ENCODE results near the gene KCNQ4.

The KCNQ4 gene

DNA sequence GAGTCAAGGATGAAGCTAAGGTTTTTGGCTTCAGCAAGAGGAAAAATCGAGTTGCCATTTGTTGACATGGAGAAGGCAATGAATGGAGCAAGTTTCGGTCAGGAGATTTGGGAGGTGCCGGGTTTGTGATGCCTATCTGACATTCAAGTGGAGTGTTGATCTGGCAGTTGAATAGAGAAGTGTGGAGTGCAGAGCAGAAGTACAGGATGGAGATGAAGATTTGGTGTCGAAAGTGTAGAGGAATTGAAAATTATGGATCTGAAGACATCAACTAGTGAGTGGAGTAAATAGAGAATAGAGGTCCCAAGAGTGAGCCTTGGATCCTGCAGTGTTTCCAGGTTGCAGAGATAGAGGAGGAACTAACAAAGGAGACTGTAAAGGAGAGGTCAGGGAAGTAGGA lies 52.7 kb downstream of the KCNQ4 start:
- no peak overlapping the region for H3K4me3 ChIP-seq (ENCODE audit: extremely low read depth, insufficient read depth, low read length, poor library complexity, severe bottlenecking)
- no peaks in the 10 kb centered on the region for H3K9me3 ChIP-seq (ENCODE audit: control insufficient read depth, low read length)
- H3K27ac ChIP-seq (ENCODE audit: low read depth, low read length, severe bottlenecking), result no peak overlapping the region
- 87 to 92% methylated on average over 4 of the region's 4 CpGs for WGBS, 2 experiments (ENCODE audit: insufficient coverage in 2 of 2)
- H3K36me3 ChIP-seq (ENCODE audit: control insufficient read depth, insufficient read depth, low read length), result no peaks in the 10 kb centered on the region
- peaks cover 7% of the 10 kb centered on the region for H3K4me1 ChIP-seq (ENCODE audit: control insufficient read depth, insufficient read depth, low read length, poor library complexity, severe bottlenecking)

GRCh38 chr1:40837601-40838000 lies 54.0 kb downstream of the KCNQ4 start:
- Histone ChIP-seq H3K9me3 (ENCODE audit: control insufficient read depth, low read length) (peaks cover 3% of the 10 kb centered on the region), H3K27ac (ENCODE audit: low read depth, low read length, severe bottlenecking) (no peak overlapping the region), H3K4me3 (ENCODE audit: extremely low read depth, insufficient read depth, low read length, poor library complexity, severe bottlenecking) (no peak overlapping the region), H3K36me3 (ENCODE audit: control insufficient read depth, insufficient read depth, low read length) (no peaks in the 10 kb centered on the region), H3K4me1 (ENCODE audit: control insufficient read depth, insufficient read depth, low read length, poor library complexity, severe bottlenecking) (peaks cover 7% of the 10 kb centered on the region)
- 93 to 96% methylated on average over 14 to 23 of the region's 24 CpGs for WGBS, 2 experiments (ENCODE audit: insufficient coverage in 2 of 2)

DNA sequence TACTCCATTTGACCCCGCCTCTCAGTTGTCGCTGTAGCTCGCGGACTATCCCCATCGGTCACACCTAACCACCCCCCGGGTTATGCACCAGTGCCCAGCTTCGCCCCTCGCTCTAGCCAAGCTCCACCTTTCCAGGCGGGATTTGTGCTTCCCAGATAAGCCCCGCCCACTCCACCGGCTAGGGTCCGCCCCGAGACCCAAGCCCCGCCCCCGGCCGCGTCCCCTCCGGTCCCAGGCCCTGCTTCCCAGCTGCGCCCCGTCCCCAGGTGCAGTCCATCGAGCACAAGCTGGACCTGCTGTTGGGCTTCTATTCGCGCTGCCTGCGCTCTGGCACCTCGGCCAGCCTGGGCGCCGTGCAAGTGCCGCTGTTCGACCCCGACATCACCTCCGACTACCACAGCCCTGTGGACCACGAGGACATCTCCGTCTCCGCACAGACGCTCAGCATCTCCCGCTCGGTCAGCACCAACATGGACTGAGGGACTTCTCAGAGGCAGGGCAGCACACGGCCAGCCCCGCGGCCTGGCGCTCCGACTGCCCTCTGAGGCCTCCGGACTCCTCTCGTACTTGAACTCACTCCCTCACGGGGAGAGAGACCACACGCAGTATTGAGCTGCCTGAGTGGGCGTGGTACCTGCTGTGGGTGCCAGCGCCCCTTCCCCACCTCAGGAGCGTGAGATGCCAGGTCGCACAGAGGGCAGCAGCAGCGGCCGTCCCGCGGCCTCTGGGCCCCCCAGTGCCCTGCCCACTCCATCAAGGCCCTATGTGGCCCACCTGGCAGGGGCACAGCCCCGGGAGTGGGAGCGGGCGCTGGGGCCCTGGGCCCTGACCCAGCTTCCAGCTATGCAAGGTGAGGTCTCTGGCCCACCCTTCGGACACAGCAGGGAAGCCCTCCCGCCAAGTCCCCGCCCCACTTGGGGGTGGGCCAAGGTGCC lies 54.7 kb downstream of the KCNQ4 start:
- Histone ChIP-seq H3K27ac (ENCODE audit: low read depth, low read length, severe bottlenecking) (no peak overlapping the region), H3K4me3 (ENCODE audit: extremely low read depth, insufficient read depth, low read length, poor library complexity, severe bottlenecking) (no peak overlapping the region), H3K9me3 (ENCODE audit: control insufficient read depth, low read length) (peaks cover 9% of the 10 kb centered on the region), H3K36me3 (ENCODE audit: control insufficient read depth, insufficient read depth, low read length) (no peaks in the 10 kb centered on the region), H3K4me1 (ENCODE audit: control insufficient read depth, insufficient read depth, low read length, poor library complexity, severe bottlenecking) (peaks cover 7% of the 10 kb centered on the region)
- 96 to 97% methylated on average over 56 to 60 of the region's 60 CpGs for WGBS, 2 experiments (ENCODE audit: insufficient coverage in 2 of 2)

DNA sequence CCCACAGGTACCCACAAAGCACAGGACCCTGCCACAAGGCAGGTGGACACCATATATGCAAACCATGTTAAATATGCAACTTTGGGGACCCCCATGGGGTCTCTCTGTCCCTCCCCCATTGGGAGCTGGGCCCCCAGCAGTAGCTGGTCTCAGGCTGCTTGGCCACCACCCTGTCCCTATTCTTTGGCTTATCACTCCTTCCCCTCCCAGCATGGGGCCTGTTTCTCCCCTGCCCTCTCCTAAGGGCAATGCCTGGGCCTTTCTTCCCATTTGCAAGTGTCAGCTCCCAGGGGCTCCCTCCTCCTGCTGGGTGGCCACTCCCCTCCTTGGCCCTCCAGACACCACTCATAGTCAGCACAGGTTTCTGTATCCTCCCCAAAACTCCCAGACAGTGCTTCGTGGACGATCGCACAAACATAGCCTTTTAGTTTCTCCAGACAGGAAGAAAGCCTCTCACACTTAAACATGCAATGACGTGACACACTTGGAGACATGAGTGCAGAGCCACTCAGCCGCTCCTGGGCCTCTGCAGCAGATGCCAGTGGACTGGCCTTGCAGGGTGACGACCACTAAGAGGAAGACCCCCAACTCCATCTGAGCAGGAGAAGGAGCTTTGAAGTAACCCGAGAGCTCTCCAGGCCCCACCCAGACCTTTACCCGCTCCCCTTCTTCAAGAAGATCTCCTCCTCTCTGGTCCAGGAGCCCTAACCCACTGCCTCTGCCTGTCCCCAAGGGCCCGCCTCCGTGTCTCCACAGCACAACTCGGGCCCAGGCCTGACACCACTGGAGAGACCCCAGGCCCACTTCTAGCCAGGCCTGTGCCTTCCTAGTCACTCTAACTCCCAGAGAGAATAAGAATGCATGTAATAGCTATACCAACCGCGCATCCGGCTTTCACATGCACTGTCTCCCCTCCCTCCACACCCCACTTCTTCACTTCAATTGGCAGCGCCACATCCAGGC lies 55.7 kb downstream of the KCNQ4 start:
- Histone ChIP-seq H3K27ac (ENCODE audit: low read depth, low read length, severe bottlenecking) (no peak overlapping the region), H3K4me1 (ENCODE audit: control insufficient read depth, insufficient read depth, low read length, poor library complexity, severe bottlenecking) (peaks cover 7% of the 10 kb centered on the region), H3K9me3 (ENCODE audit: control insufficient read depth, low read length) (peaks cover 9% of the 10 kb centered on the region), H3K4me3 (ENCODE audit: extremely low read depth, insufficient read depth, low read length, poor library complexity, severe bottlenecking) (no peak overlapping the region), H3K36me3 (ENCODE audit: control insufficient read depth, insufficient read depth, low read length) (no peaks in the 10 kb centered on the region)
- 89 to 95% methylated on average over 7 to 8 of the region's 15 CpGs for WGBS, 2 experiments (ENCODE audit: insufficient coverage in 2 of 2)

DNA sequence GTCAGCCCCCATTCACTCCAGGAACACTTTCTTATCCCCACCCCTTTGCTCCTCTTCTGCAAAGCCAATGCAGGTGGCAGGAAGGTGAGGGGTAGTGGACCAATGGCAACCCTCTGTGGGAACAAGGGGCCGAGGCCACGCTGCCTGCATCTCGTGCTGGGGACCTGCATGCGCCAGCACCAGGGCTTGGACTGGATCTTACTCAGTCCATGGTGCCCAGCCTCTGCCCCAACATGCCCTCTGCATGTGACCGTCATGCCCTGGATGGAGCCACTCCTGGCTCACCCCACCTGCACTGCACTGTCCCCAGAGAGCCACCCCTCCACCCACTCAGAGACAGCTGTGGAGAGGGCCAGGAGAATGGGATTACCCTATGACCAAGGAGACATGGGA lies 56.4 kb downstream of the KCNQ4 start:
- peaks cover 9% of the 10 kb centered on the region for H3K9me3 ChIP-seq (ENCODE audit: control insufficient read depth, low read length)
- H3K36me3 ChIP-seq (ENCODE audit: control insufficient read depth, insufficient read depth, low read length), result no peaks in the 10 kb centered on the region
- 94 to 98% methylated on average over 4 to 5 of the region's 5 CpGs for WGBS, 2 experiments (ENCODE audit: insufficient coverage in 2 of 2)

GRCh38 chr1:40840526-40841323 lies 57.1 kb downstream of the KCNQ4 start:
- WGBS, 2 experiments (ENCODE audit: insufficient coverage in 2 of 2), result 80 to 82% methylated on average over 3 to 5 of the region's 6 CpGs
- peaks cover 9% of the 10 kb centered on the region for H3K9me3 ChIP-seq (ENCODE audit: control insufficient read depth, low read length)
- H3K4me3 ChIP-seq (ENCODE audit: extremely low read depth, insufficient read depth, low read length, poor library complexity, severe bottlenecking), result no peak overlapping the region
- peak overlapping the region; percentile 57 for H3K27ac ChIP-seq (ENCODE audit: low read depth, low read length, severe bottlenecking)
- H3K4me1 ChIP-seq (ENCODE audit: control insufficient read depth, insufficient read depth, low read length, poor library complexity, severe bottlenecking), result no peaks in the 10 kb centered on the region
- H3K36me3 ChIP-seq (ENCODE audit: control insufficient read depth, insufficient read depth, low read length), result no peaks in the 10 kb centered on the region

More for the DNA sequence above, 56.4 kb downstream of the KCNQ4 start:
- Histone ChIP-seq H3K4me1 (ENCODE audit: control insufficient read depth, insufficient read depth, low read length, poor library complexity, severe bottlenecking) (peaks cover 5% of the 10 kb centered on the region), H3K27ac (ENCODE audit: low read depth, low read length, severe bottlenecking) (peak overlapping the region; percentile 57), H3K4me3 (ENCODE audit: extremely low read depth, insufficient read depth, low read length, poor library complexity, severe bottlenecking) (no peak overlapping the region)

DNA sequence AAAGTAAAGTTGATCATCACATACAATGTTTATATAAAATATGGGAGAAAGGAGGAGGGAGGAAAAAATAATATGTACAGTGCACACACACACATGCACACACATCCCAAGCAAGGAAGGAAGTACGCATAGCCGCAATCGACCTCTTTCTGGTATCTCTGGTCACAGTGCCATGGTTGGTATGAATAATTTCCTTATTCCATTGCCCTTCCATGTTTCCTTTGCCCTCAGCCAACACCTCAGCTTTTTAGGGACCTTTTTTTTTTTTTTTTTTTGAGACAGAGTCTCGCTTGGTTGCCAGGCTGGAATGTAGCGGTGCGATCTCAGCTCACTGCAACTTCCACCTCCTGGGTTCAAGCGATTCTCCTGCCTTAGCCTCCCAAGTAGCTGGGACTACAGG lies 58.0 kb downstream of the KCNQ4 start:
- Histone ChIP-seq H3K4me3 (ENCODE audit: extremely low read depth, insufficient read depth, low read length, poor library complexity, severe bottlenecking) (no peak overlapping the region), H3K27ac (ENCODE audit: low read depth, low read length, severe bottlenecking) (no peak overlapping the region), H3K9me3 (ENCODE audit: control insufficient read depth, low read length) (peaks cover 9% of the 10 kb centered on the region), H3K4me1 (ENCODE audit: control insufficient read depth, insufficient read depth, low read length, poor library complexity, severe bottlenecking) (no peaks in the 10 kb centered on the region), H3K36me3 (ENCODE audit: control insufficient read depth, insufficient read depth, low read length) (no peaks in the 10 kb centered on the region)
- 83 to 93% methylated on average over 1 to 2 of the region's 7 CpGs for WGBS, 2 experiments (ENCODE audit: insufficient coverage in 2 of 2)

DNA sequence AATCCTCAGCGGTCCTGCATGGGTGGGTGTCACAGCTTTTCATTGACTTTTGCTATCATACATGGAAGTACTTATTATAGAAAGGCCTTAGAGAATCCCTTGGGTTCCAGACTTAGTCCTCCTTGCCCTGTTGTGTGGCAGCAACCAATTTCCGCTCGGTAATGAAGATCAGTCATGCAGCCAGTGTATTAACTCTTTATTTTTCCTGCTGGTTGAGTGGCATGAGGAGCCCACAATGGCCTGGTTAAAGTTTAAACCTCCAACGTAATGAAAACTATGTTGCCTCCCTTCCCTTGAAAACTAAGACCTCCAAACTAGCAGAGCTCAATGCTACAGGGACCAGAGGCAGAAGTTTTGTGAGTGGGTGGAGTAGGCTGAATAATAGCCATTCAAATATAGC lies 58.6 kb downstream of the KCNQ4 start:
- WGBS, 2 experiments (ENCODE audit: insufficient coverage in 2 of 2), result 70 to 88% methylated on average over 1 to 4 of the region's 4 CpGs
- no peak overlapping the region for H3K27ac ChIP-seq (ENCODE audit: low read depth, low read length, severe bottlenecking)
- no peaks in the 10 kb centered on the region for H3K36me3 ChIP-seq (ENCODE audit: control insufficient read depth, insufficient read depth, low read length)
- H3K4me3 ChIP-seq (ENCODE audit: extremely low read depth, insufficient read depth, low read length, poor library complexity, severe bottlenecking), result no peak overlapping the region
- peaks cover 9% of the 10 kb centered on the region for H3K9me3 ChIP-seq (ENCODE audit: control insufficient read depth, low read length)
- H3K4me1 ChIP-seq (ENCODE audit: control insufficient read depth, insufficient read depth, low read length, poor library complexity, severe bottlenecking), result no peaks in the 10 kb centered on the region

DNA sequence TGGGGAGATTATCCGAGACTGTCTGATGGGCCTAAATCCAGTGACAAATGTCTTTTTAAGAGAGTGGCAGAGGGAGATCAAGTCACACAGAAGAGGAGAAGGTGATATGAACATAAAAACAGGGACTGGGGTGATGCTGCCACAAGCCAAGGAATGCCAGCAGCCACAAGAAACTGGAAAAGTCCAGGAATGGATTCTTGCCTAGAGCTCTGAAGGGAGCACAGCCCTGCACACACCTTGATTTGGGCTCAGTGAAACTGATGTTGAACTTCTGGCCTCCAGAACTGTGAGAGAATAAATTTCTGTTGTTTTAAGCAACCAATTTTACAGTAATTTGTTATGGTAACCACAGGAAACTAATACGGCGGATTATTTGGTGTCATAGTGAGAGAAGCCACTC lies 59.1 kb downstream of the KCNQ4 start:
- Histone ChIP-seq H3K4me1 (ENCODE audit: control insufficient read depth, insufficient read depth, low read length, poor library complexity, severe bottlenecking) (peaks cover 4% of the 10 kb centered on the region), H3K4me3 (ENCODE audit: extremely low read depth, insufficient read depth, low read length, poor library complexity, severe bottlenecking) (no peak overlapping the region), H3K27ac (ENCODE audit: low read depth, low read length, severe bottlenecking) (no peak overlapping the region), H3K36me3 (ENCODE audit: control insufficient read depth, insufficient read depth, low read length) (no peaks in the 10 kb centered on the region), H3K9me3 (ENCODE audit: control insufficient read depth, low read length) (peaks cover 9% of the 10 kb centered on the region)
- WGBS, 2 experiments (ENCODE audit: insufficient coverage in 2 of 2), result 94 to 100% methylated on average over 1 to 3 of the region's 3 CpGs

DNA sequence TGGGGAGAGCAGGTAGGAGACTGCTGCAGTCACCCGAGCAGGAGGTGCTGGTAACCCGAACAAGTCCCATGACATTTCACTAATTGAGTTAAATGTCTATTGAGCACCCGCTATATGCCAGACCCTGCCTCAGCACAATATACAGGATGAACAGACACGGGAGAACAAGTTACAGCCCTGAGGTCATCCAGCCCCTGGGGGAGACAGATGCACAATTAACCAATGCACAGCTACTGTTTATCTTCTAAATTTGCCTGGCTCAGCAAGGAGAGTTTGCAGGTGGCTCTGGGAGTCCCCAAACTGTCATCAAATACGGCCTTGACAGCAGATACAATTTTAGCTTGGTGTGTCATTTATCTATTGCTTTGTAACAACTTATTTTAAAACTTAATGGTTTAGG lies 60.5 kb downstream of the KCNQ4 start:
- Histone ChIP-seq H3K4me1 (ENCODE audit: control insufficient read depth, insufficient read depth, low read length, poor library complexity, severe bottlenecking) (peaks cover 5% of the 10 kb centered on the region), H3K4me3 (ENCODE audit: extremely low read depth, insufficient read depth, low read length, poor library complexity, severe bottlenecking) (no peak overlapping the region), H3K9me3 (ENCODE audit: control insufficient read depth, low read length) (peaks cover 9% of the 10 kb centered on the region), H3K27ac (ENCODE audit: low read depth, low read length, severe bottlenecking) (no peak overlapping the region), H3K36me3 (ENCODE audit: control insufficient read depth, insufficient read depth, low read length) (no peaks in the 10 kb centered on the region)
- WGBS, 2 experiments (ENCODE audit: insufficient coverage in 2 of 2), result 86 to 100% methylated on average over 1 to 4 of the region's 5 CpGs
